Activated CD4-positive, alpha-beta memory T cell treated with anti-CD3 and anti-CD28 coated beads for 36 hours (primary cell): ENCODE results near the gene ARID5A. TPM values are rescaled to one million over a fixed set of nuclear protein-coding genes. Genes with fewer than 3 reads are reported as not detected.
A peak's percentile ranks its signal among the peaks of the same experiment; 100 is the strongest.
"Not testable (repeated sequence)": the region's sequence is repeated elsewhere in the genome, so short reads cannot be mapped to it uniquely, and the experiment has no call there.

Experiments used
- CTCF ChIA-PET: fragments of 350-600 bp; sonication (Branson Sonifier 250); formaldehyde crosslinking; loops from one replicate; lab custom pipeline; 2021; ENCODE audit warnings: antibody characterized with exemption, inconsistent platforms; lab: Charles Lee
- POLR2A ChIA-PET: fragments of 350-600 bp; sonication (Branson Sonifier 250); formaldehyde crosslinking; loops from one replicate; lab custom pipeline; 2021; ENCODE audit warnings: antibody characterized with exemption; lab: Charles Lee
- DNase-seq: peaks from one replicate; pipeline ENCODE4 v3.0.0-alpha.2; 2020
- H3K27ac Mint-ChIP-seq: one replicate; pipeline ENCODE4 v1.8.0; 2021; ENCODE audit warnings: mixed read lengths
- H3K27me3 Mint-ChIP-seq: one replicate; pipeline ENCODE4 v1.8.0; 2021; ENCODE audit warnings: mixed read lengths
- H3K36me3 Mint-ChIP-seq: one replicate; pipeline ENCODE4 v1.8.0; 2021; ENCODE audit warnings: mixed read lengths
- H3K4me1 Mint-ChIP-seq: one replicate; pipeline ENCODE4 v1.8.0; 2021; ENCODE audit warnings: low read depth, mixed read lengths
- H3K4me3 Mint-ChIP-seq: one replicate; pipeline ENCODE4 v1.8.0; 2021; ENCODE audit warnings: mild to moderate bottlenecking, mixed read lengths
- H3K9me3 Mint-ChIP-seq: one replicate; pipeline ENCODE4 v1.8.0; 2021; ENCODE audit warnings: mixed read lengths
- intact Hi-C: fragments of 100-400 bp; cut with micrococcal nuclease; formaldehyde crosslinking; loops from one replicate; pipeline ENCODE4 v1.15.1; 2023
- total RNA-seq, 2 experiments: library from RNA; stranded (reverse); gene quantifications; one replicate each; pipeline ENCODE4 v1.2.3, GENCODE V29; 2021

The ARID5A gene
- total RNA-seq, 2 experiments from 2014 or later: 260 to 266 TPM

DNA sequence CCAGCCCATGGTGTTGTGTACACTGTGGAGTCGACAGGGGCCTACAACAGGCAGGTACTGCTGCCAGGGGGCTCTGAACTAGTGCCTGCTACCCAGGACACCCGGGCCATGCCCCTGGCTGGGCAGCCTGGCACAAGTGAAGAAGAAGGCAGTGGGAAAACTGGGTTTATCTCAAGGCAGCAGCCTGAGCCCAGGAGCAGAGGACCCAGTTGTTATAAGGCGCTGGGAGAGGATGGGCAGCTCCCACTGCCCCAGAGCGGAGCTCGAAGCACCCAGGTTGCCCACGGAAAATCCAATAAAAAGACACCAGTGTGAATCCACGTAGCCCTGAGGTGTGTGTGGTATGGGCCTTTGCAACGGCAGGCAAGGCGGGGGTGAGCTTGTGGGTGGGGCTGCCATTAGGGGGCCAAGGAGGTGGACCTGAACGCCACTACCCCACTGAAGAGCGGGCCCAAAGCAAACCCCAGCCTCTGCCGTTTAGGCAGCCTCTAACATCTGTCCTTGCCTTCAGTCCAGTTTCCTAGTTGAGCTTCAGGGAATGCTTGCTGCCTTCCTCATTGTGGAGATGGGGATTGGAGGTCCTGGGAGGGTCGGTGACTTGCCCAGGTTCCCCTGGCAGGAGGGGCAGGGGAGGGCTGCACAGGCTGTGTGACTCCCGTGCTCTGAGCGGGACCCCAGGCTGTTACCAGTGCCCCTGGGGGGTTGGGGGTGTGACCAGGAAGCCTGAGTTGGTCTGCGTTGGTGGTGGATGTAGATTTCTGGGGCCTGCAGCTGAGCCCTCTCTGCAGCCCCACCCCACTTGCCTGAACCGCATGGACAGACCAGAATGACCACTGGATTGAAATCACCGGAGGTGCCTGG is 16.0 kb downstream of the ARID5A start:
- ChIA-PET CTCF (interaction anchor here (1.3 kb wide), 1 partner anchor 146 kb away, joined by 6 read pairs; no protein-coding TSS in a partner anchor), POLR2A (interaction anchor here (0.7 to 4.4 kb wide), 4 partner anchors 8 to 40 kb away, joined by 3 to 54 read pairs (median 4); partner anchors contain the start of gene ARID5A)
- Mint-ChIP-seq H3K4me1 (peaks cover 39% of the 10 kb centered on the region), H3K27ac (peak overlapping the region; percentile 81), H3K36me3 (peaks cover 35% of the 10 kb centered on the region), H3K4me3 (peak overlapping the region; percentile 23), H3K9me3 (peaks cover 4% of the 10 kb centered on the region), H3K27me3 (peaks cover 1% of the 10 kb centered on the region)
- peak; percentile 31 for DNase-seq
- intact Hi-C loops: loop anchor here (5.0 kb wide), 1 partner anchor 45 kb away; the partner anchor contains the start of gene NEURL3

DNA sequence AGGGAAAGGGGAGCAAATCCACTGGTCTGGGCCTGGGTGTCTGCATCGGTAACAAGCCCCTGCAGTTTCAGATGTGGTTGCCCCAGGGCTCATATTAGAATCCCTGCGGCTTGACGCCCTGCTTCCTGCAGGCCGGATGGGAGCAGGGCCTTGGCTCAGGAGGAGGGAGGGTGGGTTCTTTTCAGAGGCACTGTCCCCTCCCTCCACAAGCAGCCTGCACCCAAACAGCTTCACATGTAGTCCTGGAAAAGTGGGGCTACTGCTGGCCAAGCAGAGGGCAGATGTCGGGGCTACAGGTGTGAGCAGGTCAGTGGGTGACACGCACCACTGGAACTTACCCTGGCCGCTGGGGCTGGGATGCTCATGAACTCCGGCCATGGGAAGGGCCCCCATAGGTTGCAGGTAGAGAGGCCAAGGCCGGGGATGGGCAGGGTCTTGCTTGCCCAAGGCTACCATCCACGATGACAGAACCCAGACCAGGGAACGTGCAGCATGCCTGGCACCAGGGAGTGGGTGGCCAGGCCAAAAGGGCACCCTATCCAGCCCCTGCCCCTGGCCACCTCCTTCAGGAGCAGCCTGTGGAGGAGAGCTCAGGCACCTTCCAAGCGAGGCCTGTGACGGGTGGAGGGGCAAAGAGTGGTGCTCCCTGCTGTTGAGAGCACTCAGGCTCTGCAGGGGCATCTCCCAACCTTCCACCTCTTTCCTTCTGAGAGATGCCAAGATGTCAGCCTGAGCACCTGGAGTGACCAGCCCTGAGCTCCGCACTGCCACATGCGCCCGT is 16.8 kb downstream of the ARID5A start:
- peak overlapping the region; percentile 81 for H3K27ac Mint-ChIP-seq
- CTCF ChIA-PET: interaction anchor here (0.7 to 4.8 kb wide), 31 partner anchors 9 to 249 kb away, joined by 3 to 74 read pairs (median 6); partner anchors contain the start of genes ARID5A and NEURL3
- H3K36me3 Mint-ChIP-seq: peaks cover 29% of the 10 kb centered on the region
- DNase-seq: peak; percentile 42
- peaks cover 41% of the 10 kb centered on the region for H3K4me1 Mint-ChIP-seq
- H3K4me3 Mint-ChIP-seq: peak overlapping the region; percentile 23
- POLR2A ChIA-PET: interaction anchor here (0.7 to 4.4 kb wide), 7 partner anchors 14 to 415 kb away, joined by 3 to 54 read pairs (median 3); partner anchors contain the start of gene ARID5A
- intact Hi-C loops: loop anchor here (5.0 kb wide), 1 partner anchor 46 kb away; the partner anchor contains the start of gene NEURL3
- peaks cover 4% of the 10 kb centered on the region for H3K9me3 Mint-ChIP-seq
- H3K27me3 Mint-ChIP-seq: peaks cover 1% of the 10 kb centered on the region

DNA sequence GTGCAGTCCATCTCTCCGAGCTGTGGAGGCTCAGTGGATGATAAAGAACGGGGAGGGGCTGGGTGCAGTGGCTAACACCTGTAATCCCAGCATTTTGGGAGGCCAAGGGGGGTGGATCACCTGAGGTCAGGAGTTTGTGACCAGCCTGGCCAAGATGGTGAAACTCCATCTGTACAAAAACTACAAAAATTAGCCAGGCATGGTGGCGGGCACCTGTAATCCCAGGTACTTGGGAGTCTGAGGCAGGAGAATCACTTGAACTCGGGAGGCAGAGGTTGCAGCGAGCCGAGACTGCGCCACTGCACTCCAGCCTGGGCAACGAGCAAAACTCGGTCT is 17.4 kb downstream of the ARID5A start:
- intact Hi-C loops: loop anchor here (1.0 to 5.0 kb wide), 3 partner anchors 15 to 147 kb away; partner anchors contain the start of gene NEURL3
- H3K4me3 Mint-ChIP-seq: not testable (repeated sequence)
- CTCF ChIA-PET: interaction anchor here (0.6 to 4.8 kb wide), 38 partner anchors 10 to 249 kb away, joined by 3 to 74 read pairs (median 5); partner anchors contain the start of genes ARID5A, NCAPH and NEURL3

DNA sequence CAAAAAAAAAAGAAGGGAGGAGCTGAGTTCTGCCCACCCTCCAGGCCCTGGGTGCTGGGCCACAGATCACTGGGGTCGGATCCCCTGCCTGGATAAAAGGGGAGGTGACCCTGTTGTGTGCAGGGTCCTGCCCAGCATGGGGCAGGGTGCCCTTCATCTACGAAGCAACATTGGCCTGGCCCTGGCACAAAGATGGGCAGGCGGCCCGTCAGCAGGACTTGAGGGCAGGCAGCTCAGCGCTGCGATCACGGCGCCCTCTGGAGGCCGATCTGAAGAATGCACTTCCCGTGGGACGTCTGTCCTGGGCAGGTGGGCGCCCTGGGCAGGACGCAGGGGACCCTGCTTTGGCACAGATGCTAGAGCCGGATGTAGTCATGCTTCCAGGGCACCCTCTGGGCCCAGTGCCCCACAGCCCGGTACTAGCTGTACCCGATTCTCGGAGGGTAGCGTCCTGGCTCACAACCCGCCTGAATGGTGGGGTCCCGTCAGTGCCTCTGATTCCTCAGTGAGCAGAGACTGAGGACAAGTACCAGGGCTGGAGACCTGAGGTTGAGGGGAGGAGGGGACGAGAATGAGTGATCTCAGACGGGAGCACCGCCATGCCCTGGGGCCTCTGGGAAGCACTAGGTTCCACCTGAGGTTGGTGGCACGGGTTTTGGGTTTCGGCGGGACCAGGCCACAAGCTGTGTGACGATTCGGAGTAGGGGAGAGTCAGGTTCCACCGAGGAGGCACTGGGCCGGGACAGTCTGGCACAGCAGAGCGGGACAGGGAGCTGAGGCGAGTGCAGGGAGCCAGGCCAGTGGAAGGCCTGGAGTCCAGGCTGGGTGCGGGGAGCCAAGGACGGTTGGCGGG is 18.0 kb downstream of the ARID5A start:
- H3K27me3 Mint-ChIP-seq: peaks cover 1% of the 10 kb centered on the region
- peak; percentile 78 for DNase-seq
- H3K4me3 Mint-ChIP-seq: peak overlapping the region; percentile 43
- intact Hi-C loops: loop anchor here (1.0 to 5.0 kb wide), 4 partner anchors 16 to 208 kb away; partner anchors contain the start of genes CNNM4 and NEURL3
- peaks cover 4% of the 10 kb centered on the region for H3K9me3 Mint-ChIP-seq
- peak overlapping the region; percentile 77 for H3K27ac Mint-ChIP-seq
- ChIA-PET POLR2A (interaction anchor here (0.6 to 4.4 kb wide), 8 partner anchors 15 to 416 kb away, joined by 3 to 54 read pairs (median 3); partner anchors contain the start of gene ARID5A), CTCF (interaction anchor here (0.6 to 4.8 kb wide), 40 partner anchors 9 to 248 kb away, joined by 3 to 74 read pairs (median 5); partner anchors contain the start of genes ARID5A, NCAPH and NEURL3)
- peaks cover 24% of the 10 kb centered on the region for H3K36me3 Mint-ChIP-seq
- H3K4me1 Mint-ChIP-seq: peaks cover 41% of the 10 kb centered on the region

More for the DNA sequence above, 17.4 kb downstream of the ARID5A start:
- not testable (repeated sequence) for H3K27me3 Mint-ChIP-seq, DNase-seq, H3K9me3 Mint-ChIP-seq
- POLR2A ChIA-PET: interaction anchor here (0.6 to 4.4 kb wide), 8 partner anchors 14 to 415 kb away, joined by 3 to 54 read pairs (median 3); partner anchors contain the start of gene ARID5A
- Mint-ChIP-seq H3K36me3 (peaks cover 24% of the 10 kb centered on the region), H3K4me1 (peaks cover 41% of the 10 kb centered on the region), H3K27ac (peak overlapping the region; percentile 77)

DNA sequence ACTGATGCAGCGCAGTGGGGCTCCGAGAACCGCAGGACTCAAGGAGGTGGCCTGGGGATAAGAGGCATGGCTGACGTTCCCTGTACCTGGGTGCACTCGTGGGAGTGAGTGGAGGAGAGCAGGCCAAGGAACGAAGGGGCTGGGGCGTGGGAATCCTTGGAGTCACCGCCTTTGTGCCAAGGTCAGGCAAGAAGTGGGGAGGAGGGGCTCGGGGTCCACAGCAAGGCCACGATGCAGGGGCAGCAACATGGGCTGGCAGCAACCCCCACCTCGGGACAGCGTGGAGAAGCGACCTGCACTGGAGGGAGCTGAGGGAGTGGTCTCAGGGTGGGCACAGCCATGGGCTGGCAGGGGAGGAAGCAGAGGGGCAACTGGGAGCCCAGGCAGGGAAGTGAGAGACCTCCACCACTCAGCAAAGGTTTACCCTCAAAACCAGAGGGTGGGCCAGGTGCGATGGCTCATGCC is 18.6 kb downstream of the ARID5A start:
- POLR2A ChIA-PET: interaction anchor here (1.2 to 4.4 kb wide), 2 partner anchors 15 to 27 kb away, joined by 7 to 54 read pairs; partner anchors contain the start of gene ARID5A
- CTCF ChIA-PET: interaction anchor here (0.6 to 4.8 kb wide), 20 partner anchors 9 to 247 kb away, joined by 3 to 74 read pairs (median 8); partner anchors contain the start of gene ARID5A
- Mint-ChIP-seq H3K9me3 (peaks cover 4% of the 10 kb centered on the region), H3K27me3 (peaks cover 1% of the 10 kb centered on the region), H3K27ac (peak overlapping the region; percentile 77), H3K4me3 (peak overlapping the region; percentile 43), H3K36me3 (peaks cover 20% of the 10 kb centered on the region), H3K4me1 (peaks cover 41% of the 10 kb centered on the region)
- intact Hi-C loops: loop anchor here (2.0 to 5.0 kb wide), 2 partner anchors 16 to 207 kb away; partner anchors contain the start of gene CNNM4
- no peak for DNase-seq

DNA sequence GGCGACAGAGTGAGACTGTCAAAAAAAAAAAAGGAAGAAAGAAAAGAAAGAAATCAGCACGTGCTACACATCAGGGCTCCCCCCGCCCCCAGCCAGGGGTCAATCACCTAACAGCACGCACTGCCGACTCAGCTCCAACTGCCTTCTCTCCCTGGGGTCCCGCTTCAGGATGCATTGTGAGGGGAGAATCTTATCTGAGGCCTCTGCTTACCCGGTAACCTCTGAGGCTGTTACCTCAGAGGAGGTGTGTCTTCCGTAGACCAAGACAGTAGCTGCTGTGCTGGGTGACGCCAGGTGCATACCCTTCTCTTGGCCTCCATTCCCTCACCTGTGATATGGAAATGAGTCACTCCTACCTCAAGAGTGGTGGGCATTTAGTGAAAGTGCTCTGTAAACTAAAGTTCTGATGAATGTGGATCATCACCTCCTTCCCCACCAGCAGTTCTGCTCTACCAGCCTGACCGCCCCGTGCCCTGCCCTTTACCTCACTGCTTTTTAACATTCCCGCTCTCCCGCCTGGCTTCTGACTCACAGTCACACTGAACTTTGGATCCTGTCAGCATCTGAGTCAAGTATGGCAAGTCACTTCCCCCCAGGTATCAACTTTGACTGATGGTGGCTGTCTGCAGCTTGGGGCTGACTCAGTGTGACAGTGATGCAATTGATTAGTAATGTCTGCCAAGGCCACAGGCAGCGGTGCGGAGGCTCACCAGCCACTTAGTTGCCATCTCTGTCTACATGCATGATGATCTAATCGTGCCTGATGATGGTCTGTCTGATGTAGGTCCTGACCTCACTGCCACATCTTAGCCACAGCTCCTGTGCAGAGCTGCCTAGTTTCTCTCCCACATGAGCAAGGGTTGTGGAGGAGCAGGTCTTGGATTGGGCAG is 20.1 kb downstream of the ARID5A start:
- peaks cover 4% of the 10 kb centered on the region for H3K9me3 Mint-ChIP-seq
- ChIA-PET POLR2A (interaction anchor here (0.7 to 1.8 kb wide), 4 partner anchors 19 to 80 kb away, joined by 3 to 10 read pairs (median 4); no protein-coding TSS in a partner anchor), CTCF (interaction anchor here (0.7 to 4.8 kb wide), 7 partner anchors 12 to 90 kb away, joined by 3 to 74 read pairs (median 3); partner anchors contain the start of gene ARID5A)
- peaks cover 41% of the 10 kb centered on the region for H3K4me1 Mint-ChIP-seq
- peaks cover 16% of the 10 kb centered on the region for H3K36me3 Mint-ChIP-seq
- H3K4me3 Mint-ChIP-seq: no peak overlapping the region
- intact Hi-C loops: loop anchor here (5.0 kb wide), 1 partner anchor 206 kb away; the partner anchor contains the start of gene CNNM4
- H3K27me3 Mint-ChIP-seq: peaks cover 1% of the 10 kb centered on the region
- peak overlapping the region; percentile 40 for H3K27ac Mint-ChIP-seq
- peak; percentile 85 for DNase-seq

DNA sequence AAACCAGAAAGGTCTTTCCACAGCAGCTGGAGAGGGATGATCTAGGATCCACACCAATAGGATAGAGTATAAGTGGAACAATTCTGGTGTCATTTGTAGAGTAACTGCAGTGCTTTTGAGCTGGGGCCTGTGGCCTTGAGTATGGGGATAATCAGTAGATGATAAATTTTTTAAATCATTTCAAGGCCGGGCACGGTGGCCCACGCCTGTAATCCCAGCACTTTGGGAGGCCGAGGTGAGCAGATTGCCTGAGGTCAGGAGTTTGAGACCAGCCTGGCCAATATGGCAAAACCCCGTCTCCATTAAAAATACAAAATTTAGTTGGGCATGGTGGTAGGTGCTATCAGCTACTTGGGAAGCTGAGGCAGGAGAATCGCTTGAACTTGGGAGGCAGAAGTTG is 20.9 kb downstream of the ARID5A start:
- not testable (repeated sequence) for H3K36me3 Mint-ChIP-seq, H3K27me3 Mint-ChIP-seq, DNase-seq, H3K9me3 Mint-ChIP-seq, H3K4me3 Mint-ChIP-seq
- Mint-ChIP-seq H3K27ac (peak overlapping the region; percentile 40), H3K4me1 (peaks cover 38% of the 10 kb centered on the region)
- intact Hi-C loops: loop anchor here (5.0 kb wide), 1 partner anchor 205 kb away; the partner anchor contains the start of gene CNNM4
- CTCF ChIA-PET: interaction anchor here (1.1 to 4.8 kb wide), 4 partner anchors 13 to 48 kb away, joined by 3 to 74 read pairs (median 5); partner anchors contain the start of gene ARID5A
- POLR2A ChIA-PET: interaction anchor here (1.1 to 1.8 kb wide), 3 partner anchors 19 to 47 kb away, joined by 4 to 10 read pairs (median 4); no protein-coding TSS in a partner anchor

DNA sequence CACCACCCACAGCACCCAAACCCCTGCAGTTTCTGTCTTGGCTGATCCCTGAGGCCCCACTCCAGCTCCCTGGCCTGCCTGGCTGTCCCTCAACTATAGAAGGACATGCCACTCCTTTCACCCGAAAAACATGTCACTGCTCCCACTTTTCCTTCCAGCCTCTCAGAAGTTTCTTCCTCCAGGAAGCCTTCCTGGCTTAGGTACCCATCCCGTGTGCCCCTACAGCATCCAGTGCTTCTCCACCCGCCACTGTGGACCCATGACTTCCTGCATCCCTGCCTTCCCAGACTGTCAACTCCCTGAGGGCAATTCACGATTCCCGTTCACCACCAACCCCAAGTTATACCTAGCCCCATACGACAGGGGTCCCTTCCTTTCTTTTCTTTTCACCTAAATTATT is 21.5 kb downstream of the ARID5A start:
- H3K27ac Mint-ChIP-seq: no peak overlapping the region
- POLR2A ChIA-PET: no interaction called here
- DNase-seq: no peak
- H3K36me3 Mint-ChIP-seq: peaks cover 5% of the 10 kb centered on the region
- H3K27me3 Mint-ChIP-seq: peaks cover 1% of the 10 kb centered on the region
- intact Hi-C loops: loop anchor here (5.0 kb wide), 1 partner anchor 204 kb away; the partner anchor contains the start of gene CNNM4
- peaks cover 4% of the 10 kb centered on the region for H3K9me3 Mint-ChIP-seq
- CTCF ChIA-PET: no interaction called here
- peaks cover 33% of the 10 kb centered on the region for H3K4me1 Mint-ChIP-seq
- no peak overlapping the region for H3K4me3 Mint-ChIP-seq

DNA sequence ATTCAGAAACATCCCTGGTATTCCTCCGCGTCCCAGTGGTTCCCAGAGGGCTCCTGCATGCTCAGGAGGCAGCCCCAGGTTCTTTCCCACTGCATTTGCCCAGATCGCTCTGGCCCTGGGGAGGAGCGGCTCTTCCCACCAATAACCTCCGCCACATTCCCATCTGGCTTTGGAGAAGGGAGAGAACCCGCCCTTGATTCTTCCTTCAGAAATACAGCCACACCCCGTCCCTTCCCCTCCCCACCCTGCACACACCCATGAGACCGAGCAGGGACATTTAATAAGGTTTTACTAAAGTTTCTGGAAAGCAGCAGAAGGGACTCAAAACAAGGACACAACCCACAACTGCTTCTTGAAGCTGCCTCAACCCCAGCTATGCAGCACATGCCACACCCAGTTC is 21.9 kb downstream of the ARID5A start:
- no peak overlapping the region for H3K27ac Mint-ChIP-seq
- peaks cover 29% of the 10 kb centered on the region for H3K4me1 Mint-ChIP-seq
- H3K36me3 Mint-ChIP-seq: peaks cover 2% of the 10 kb centered on the region
- CTCF ChIA-PET: no interaction called here
- POLR2A ChIA-PET: no interaction called here
- H3K27me3 Mint-ChIP-seq: no peaks in the 10 kb centered on the region
- DNase-seq: no peak
- H3K4me3 Mint-ChIP-seq: no peak overlapping the region
- peaks cover 4% of the 10 kb centered on the region for H3K9me3 Mint-ChIP-seq
- intact Hi-C loops: loop anchor here (5.0 kb wide), 1 partner anchor 204 kb away; the partner anchor contains the start of gene CNNM4
